VCaP (cell line): ENCODE measurements around the gene PLEKHD1.

Experiments used
- H3K27ac ChIP-seq: fragments of 450-650 bp; 2 replicates; pipeline ENCODE4 v1.5.1; 2017
- TF ChIP-seq, protein P1 (sequence below): fragments of 450-650 bp; conservative IDR thresholded peaks from 2 replicates; pipeline ENCODE4 v1.5.1; 2017; ENCODE audit warnings: mild to moderate bottlenecking, moderate library complexity

PLEKHD1 gene

DNA sequence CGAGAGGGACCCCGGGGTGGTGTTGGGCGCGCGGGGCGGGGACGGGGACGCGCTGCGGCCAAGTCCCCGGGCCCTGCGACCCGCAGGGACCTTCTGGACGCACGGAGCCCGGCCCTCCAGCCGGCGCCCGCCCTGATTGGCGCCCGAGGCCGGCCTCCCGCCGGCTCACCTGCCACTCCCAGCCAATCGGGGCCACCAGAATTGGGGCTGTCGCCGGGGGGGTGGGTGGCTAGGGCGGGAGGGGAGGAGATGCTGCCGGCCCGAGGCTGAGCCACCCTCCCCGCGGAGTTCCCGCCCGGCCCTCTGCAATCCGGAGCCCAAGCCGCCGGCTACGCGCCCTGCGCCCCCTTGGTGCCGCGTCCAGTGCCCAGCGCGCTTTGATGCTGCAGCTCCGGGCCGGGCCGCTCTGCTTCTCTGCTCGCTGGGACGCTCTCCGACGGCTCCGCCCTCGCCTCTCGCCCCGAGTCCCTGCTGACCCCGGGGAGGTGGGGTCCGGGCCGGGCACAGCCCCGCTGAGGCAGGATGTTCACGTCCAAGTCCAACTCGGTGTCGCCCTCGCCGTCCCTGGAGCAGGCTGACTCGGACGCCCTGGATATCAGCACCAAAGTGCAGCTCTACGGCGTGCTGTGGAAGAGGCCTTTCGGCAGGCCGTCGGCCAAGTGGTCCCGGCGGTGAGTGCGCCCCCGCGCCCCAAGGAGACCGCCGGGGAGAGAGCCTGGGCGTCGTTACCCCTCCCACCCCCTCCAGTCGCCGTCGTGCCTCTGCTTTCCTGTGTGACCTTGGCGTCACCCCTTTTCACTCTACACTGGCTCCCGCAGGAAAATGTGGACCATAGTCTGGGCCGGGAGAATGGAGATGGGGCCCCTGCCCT, at the start of gene PLEKHD1:
Gene PLEKHD1 (plus strand): TSS at position 285 of the 871 bp plus-strand sequence. CDS start 238 bp downstream, at position 523.
- TF ChIP-seq, protein P1, sequence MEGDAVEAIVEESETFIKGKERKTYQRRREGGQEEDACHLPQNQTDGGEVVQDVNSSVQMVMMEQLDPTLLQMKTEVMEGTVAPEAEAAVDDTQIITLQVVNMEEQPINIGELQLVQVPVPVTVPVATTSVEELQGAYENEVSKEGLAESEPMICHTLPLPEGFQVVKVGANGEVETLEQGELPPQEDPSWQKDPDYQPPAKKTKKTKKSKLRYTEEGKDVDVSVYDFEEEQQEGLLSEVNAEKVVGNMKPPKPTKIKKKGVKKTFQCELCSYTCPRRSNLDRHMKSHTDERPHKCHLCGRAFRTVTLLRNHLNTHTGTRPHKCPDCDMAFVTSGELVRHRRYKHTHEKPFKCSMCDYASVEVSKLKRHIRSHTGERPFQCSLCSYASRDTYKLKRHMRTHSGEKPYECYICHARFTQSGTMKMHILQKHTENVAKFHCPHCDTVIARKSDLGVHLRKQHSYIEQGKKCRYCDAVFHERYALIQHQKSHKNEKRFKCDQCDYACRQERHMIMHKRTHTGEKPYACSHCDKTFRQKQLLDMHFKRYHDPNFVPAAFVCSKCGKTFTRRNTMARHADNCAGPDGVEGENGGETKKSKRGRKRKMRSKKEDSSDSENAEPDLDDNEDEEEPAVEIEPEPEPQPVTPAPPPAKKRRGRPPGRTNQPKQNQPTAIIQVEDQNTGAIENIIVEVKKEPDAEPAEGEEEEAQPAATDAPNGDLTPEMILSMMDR: no peak
- peak within 1 kb of the TSS; percentile 52; the same call in 1 of the 2 replicates for H3K27ac ChIP-seq

DNA sequence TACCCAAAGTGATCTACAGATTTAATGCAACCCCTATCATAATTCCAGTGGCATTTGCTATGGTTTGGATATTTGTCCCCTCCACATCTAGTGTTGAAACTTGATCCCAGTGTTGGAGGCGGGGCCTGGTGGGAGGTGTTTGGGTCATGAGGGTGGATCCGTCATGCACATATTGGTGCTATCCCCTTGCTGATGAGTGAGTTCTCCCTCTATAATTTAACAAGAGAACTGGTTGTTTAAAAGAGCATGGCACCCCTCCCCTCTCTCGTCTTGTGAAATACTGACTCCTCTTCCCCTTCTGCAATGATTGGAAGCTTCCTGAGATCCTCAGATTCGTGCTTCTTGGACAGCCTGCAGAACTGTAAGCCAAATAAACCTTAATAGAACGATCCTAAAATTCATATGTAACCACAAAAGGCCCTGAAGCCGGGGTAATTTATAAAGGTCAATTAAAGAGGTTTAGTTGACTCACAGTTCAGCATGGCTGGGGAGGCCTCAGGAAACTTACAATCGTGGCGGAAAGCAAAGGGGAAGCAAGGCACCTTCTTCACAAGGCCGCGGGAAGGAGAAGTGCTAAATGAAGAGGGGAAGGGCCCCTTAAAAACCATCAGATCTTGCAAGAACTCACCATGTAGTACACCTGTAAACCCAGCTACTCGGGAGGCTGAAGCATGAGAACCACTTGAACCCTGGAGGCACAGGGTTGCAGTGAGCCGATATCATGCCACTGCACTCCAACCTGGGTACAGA, 44.8 kb upstream of the PLEKHD1 start:
- TF ChIP-seq, protein P1: no peak
- H3K27ac ChIP-seq: no peak overlapping the region

DNA sequence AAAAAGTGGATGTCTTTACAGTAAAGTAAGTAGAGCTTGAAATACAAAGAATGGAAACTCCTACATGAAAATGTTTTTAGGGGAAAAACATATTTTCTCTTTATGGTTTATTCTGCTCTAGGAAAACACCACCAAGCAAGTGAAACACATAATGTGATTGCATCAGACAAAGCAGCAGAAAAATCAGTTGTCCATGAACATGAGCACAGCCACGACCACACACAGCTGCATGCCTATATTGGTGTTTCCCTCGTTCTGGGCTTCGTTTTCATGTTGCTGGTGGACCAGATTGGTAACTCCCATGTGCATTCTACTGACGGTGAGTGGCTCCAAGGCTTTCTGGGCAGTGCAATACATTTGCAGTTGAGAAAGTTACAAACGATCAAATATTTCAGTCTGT, 42.6 kb upstream of the PLEKHD1 start:
- TF ChIP-seq, protein P1: no peak
- no peak overlapping the region for H3K27ac ChIP-seq

DNA sequence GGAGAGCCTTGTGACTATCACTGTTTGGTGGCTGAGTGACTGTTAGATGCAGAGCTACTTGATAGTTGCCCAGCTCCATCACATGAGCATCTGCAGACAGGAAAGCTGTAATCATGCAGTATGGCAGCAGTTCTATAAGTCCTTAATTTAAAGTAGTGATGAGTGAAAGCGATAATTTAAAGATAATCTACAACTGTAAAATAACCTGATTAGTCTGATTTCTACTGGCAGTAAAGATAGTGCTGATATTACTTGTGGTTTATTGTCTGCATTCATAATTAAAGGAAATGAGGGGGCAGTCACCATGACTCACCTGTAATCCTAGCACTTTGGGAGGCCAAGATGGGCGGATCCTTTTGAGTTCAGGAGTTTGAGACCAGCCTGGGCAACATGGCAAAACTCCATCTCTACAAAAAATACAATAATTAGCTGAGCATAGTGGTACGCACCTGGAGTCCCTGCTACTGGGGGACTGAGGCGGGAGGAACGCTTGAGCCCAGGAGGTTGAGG, 41.2 kb upstream of the PLEKHD1 start:
- TF ChIP-seq, protein P1: no peak
- H3K27ac ChIP-seq: no peak overlapping the region

DNA sequence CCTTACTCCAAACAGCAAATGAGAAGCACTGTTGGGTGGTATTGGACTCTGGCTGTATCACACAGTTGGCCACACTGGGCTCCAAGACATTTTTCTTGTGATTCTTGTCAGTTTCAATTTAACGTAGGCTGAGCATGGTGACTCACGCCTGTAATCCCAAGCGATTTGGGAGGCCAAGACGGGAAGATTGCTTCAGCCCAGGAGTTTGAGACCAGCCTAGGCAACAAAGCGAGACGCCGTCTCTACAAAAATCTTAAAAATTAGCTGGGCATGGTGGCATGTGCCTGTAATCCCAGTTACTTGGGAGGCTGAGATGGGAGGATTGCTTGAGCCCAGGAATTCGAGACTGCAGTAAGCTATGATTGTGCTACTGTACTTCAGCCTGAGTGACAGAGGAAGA, 35.3 kb upstream of the PLEKHD1 start:
- no peak overlapping the region for H3K27ac ChIP-seq
- TF ChIP-seq, protein P1: no peak

DNA sequence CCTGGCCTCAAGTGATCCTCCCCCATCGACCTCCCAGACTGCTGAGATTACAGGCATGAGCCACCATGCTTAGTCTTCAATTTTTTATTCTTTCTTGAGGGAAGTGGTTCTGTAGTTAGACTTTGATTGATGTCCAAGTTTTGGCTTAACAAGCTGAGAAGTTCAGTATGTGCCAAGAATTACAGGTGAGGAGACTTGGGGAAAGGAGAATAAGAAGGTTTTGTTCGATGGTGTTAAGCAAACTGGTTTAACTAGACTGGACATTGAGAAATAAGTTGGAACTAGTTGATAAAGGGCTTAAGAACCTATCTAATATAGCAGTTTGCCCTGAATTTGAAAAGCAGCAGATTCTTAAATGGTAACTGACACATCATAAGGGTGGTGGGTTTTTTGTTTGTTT, 32.6 kb upstream of the PLEKHD1 start:
- TF ChIP-seq, protein P1: no peak
- peak overlapping the region; percentile 37; the same call in 1 of the 2 replicates for H3K27ac ChIP-seq

DNA sequence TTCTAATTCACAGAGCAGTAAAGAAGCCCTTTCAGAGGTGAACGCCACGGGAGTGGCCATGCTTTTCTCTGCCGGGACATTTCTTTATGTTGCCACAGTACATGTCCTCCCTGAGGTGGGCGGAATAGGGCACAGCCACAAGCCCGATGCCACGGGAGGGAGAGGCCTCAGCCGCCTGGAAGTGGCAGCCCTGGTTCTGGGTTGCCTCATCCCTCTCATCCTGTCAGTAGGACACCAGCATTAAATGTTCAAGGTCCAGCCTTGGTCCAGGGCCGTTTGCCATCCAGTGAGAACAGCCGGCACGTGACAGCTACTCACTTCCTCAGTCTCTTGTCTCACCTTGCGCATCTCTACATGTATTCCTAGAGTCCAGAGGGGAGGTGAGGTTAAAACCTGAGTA, 26.2 kb upstream of the PLEKHD1 start:
- TF ChIP-seq, protein P1: no peak

More for the DNA sequence above, 26.2 kb upstream of the PLEKHD1 start:
- H3K27ac ChIP-seq: peak overlapping the region; percentile 87
